KG1 (cell line): ENCODE data around the gene AIF1L.

Experiments used
- DNase-seq: peaks from one replicate; lab custom pipeline; 2025; lab: John Stamatoyannopoulos, UW

The AIF1L gene

GRCh38 chr9:131078427-131079366 is 17.6 kb upstream of the AIF1L start:
- DNase-seq = no peak

- DNase-seq = no peak
These were observed 15.7 kb upstream of the AIF1L start for GRCh38 chr9:131080589-131080988.

- no peak for DNase-seq
These were observed 14.5 kb upstream of the AIF1L start for GRCh38 chr9:131081868-131082267.

- no peak for DNase-seq
These were observed 13.4 kb upstream of the AIF1L start for GRCh38 chr9:131082774-131083512.

GRCh38 chr9:131084661-131085369 is 11.5 kb upstream of the AIF1L start:
- no peak for DNase-seq

GRCh38 chr9:131085370-131086122 is 10.8 kb upstream of the AIF1L start:
- no peak for DNase-seq

- no peak for DNase-seq
These were observed 8.9 kb upstream of the AIF1L start for GRCh38 chr9:131087354-131087893.

- no peak for DNase-seq
These were observed 6.1 kb upstream of the AIF1L start for GRCh38 chr9:131090025-131090787.

- DNase-seq = no peak
These were observed 4.9 kb upstream of the AIF1L start for GRCh38 chr9:131091352-131091992.

GRCh38 chr9:131092030-131092429 is 4.3 kb upstream of the AIF1L start:
- no peak for DNase-seq

GRCh38 chr9:131092548-131093440 is 3.5 kb upstream of the AIF1L start:
- no peak for DNase-seq

- DNase-seq = no peak
These were observed 2.3 kb upstream of the AIF1L start for GRCh38 chr9:131094015-131094414.

GRCh38 chr9:131094622-131095021 is 1.7 kb upstream of the AIF1L start:
- no peak for DNase-seq

- DNase-seq = no peak
These were observed 564 bp upstream of the AIF1L start for GRCh38 chr9:131095666-131096268.

- no peak for DNase-seq
These were observed 1.0 kb downstream of the AIF1L start for GRCh38 chr9:131097126-131097947.

- no peak for DNase-seq
These were observed 1.6 kb downstream of the AIF1L start for GRCh38 chr9:131097948-131098278.

GRCh38 chr9:131098391-131099101 is 2.2 kb downstream of the AIF1L start:
- no peak for DNase-seq
